Keratinocyte (primary cell): ENCODE measurements around the gene RBBP9.

Experiments used
- CTCF ChIP-seq, 3 experiments: IDR thresholded peaks in 1 of 3; conservative IDR thresholded peaks in 1 of 3; optimal IDR thresholded peaks in 1 of 3; 2 replicates in 2 of 3; 3 replicates in 1 of 3; pipeline versions ENCODE3 to v1.5.1; 2011; ENCODE audit warnings: low read length in 3 of 3, mild to moderate bottlenecking in 3 of 3, moderate library complexity in 2 of 3, control low read depth in 1 of 3, inconsistent platforms in 1 of 3; ENCODE audit not compliant: insufficient read depth in 2 of 3; ENCODE audit errors: extremely low read depth in 1 of 3
- EZH2 ChIP-seq: IDR thresholded peaks from one replicate; pipeline ENCODE4 v1.6.1; 2012; ENCODE audit warnings: inconsistent platforms, mild to moderate bottlenecking, low read length, moderate library complexity

GRCh38 chr20:18543932-18544331, 46.9 kb upstream of the RBBP9 start:
- TF ChIP-seq CTCF (optimal IDR thresholded peaks at IDR 0.05 in 1 of 3, IDR thresholded peaks at IDR 0.05 in 1 of 3, conservative IDR thresholded peaks at IDR 0.05 in 1 of 3; ENCODE audit: extremely low read depth in 1 of 3, insufficient read depth in 2 of 3, low read length in 3 of 3) (no peak), EZH2 (no peak)
